Left ventricle myocardium inferior (tissue), 1 donor: ENCODE data around the gene LRRTM3. TPM values are rescaled to one million over a fixed set of nuclear protein-coding genes. Genes with fewer than 3 reads are reported as not detected.
A peak's percentile ranks its signal among the peaks of the same experiment; 100 is the strongest.

Experiments
- DNase-seq: peaks from one replicate; pipeline ENCODE4 v3.0.0-alpha.2; 2020
- H3K27ac ChIP-seq: fragments of 200-600 bp; replicated peaks from 2 replicates; pipeline ENCODE4 v1.8.0; 2021
- H3K27me3 ChIP-seq: fragments of 200-600 bp; 2 replicates; pipeline ENCODE4 v1.8.0; 2021; ENCODE audit warnings: low read depth
- H3K36me3 ChIP-seq: fragments of 200-600 bp; 2 replicates; pipeline ENCODE4 v1.8.0; 2021
- H3K4me1 ChIP-seq: fragments of 200-600 bp; 2 replicates; pipeline ENCODE4 v1.8.0; 2021
- H3K4me3 ChIP-seq: fragments of 200-600 bp; 2 replicates; pipeline ENCODE4 v1.8.0; 2021; ENCODE audit warnings: mild to moderate bottlenecking, moderate library complexity
- H3K9me3 ChIP-seq: fragments of 200-600 bp; replicated peaks from 2 replicates; pipeline ENCODE4 v1.8.0; 2021
- intact Hi-C: fragments of 100-400 bp; cut with micrococcal nuclease; formaldehyde crosslinking; loops from one replicate; pipeline ENCODE4 v1.11.0; 2022
- total RNA-seq: library from RNA; stranded (reverse); fragmentation: NEBNext Ultra II Directional; extraction: Animal tissue kit (Norgen Biotek cat#: 25700); gene quantifications from one replicate; pipeline ENCODE4 v1.2.1, GENCODE V29; 2021
- TF ChIP-seq, protein P1 (sequence below): fragments of 200-600 bp; IDR thresholded peaks from 2 replicates; pipeline ENCODE4 v1.8.0; 2021; ENCODE audit warnings: antibody characterized with exemption, mild to moderate bottlenecking, borderline replicate concordance
- donor health status: DM: no; HTN: yes; CAD: no; lungs with severe emphysema.

Gene LRRTM3
- total RNA-seq, 1 donor from 2014 or later, result not detected

DNA sequence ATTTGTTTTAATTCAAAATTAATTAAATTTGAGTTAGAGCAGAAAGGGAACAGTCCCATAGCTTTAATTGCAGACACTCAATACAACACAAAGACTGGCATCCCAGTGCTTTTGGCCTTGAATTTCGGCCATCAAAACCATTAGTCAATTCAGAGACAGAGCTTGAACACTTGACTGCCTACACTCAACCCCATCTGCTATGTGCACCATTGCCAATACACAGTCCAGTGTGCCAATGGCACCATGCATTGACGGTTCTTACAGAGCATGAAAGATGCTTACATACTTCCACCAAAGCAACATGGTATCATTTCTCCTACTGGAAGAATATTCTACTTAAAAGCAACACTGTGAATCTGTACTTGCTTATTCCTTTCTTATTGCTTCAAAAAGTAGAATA is 43.6 kb upstream of the LRRTM3 start:
- Histone ChIP-seq H3K4me3 (no peak overlapping the region), H3K4me1 (peaks cover 44% of the 10 kb centered on the region), H3K27ac (peak overlapping the region; percentile 58), H3K36me3 (no peaks in the 10 kb centered on the region), H3K9me3 (no peaks in the 10 kb centered on the region), H3K27me3 (no peaks in the 10 kb centered on the region)
- TF ChIP-seq, protein P1, sequence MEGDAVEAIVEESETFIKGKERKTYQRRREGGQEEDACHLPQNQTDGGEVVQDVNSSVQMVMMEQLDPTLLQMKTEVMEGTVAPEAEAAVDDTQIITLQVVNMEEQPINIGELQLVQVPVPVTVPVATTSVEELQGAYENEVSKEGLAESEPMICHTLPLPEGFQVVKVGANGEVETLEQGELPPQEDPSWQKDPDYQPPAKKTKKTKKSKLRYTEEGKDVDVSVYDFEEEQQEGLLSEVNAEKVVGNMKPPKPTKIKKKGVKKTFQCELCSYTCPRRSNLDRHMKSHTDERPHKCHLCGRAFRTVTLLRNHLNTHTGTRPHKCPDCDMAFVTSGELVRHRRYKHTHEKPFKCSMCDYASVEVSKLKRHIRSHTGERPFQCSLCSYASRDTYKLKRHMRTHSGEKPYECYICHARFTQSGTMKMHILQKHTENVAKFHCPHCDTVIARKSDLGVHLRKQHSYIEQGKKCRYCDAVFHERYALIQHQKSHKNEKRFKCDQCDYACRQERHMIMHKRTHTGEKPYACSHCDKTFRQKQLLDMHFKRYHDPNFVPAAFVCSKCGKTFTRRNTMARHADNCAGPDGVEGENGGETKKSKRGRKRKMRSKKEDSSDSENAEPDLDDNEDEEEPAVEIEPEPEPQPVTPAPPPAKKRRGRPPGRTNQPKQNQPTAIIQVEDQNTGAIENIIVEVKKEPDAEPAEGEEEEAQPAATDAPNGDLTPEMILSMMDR, result no peak
- intact Hi-C loops, result no loop called here
- DNase-seq, result no peak

DNA sequence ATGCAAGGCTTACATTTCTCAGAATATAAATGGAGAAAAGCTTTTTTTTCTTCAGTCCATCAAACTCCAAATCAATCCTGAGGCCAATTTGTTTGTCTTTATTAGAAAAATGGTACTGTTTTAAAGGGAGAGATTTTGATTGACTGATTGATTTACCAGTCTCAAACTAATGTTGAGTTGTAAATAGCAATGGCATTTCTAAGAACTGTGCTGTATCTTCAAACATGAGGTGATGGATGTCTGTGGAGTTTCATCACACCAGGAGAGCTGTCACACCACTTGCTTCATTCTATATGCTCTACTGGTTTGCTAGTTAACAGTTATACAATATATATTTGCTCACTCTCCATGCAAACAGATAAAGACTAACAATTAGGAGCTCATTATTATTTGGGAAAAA is 39.0 kb upstream of the LRRTM3 start:
- Histone ChIP-seq H3K36me3 (no peaks in the 10 kb centered on the region), H3K27me3 (no peaks in the 10 kb centered on the region), H3K4me3 (no peak overlapping the region), H3K4me1 (peaks cover 14% of the 10 kb centered on the region), H3K9me3 (no peaks in the 10 kb centered on the region), H3K27ac (no peak overlapping the region)
- intact Hi-C loops, result no loop called here
- DNase-seq, result no peak
- TF ChIP-seq, protein P1, result no peak

DNA sequence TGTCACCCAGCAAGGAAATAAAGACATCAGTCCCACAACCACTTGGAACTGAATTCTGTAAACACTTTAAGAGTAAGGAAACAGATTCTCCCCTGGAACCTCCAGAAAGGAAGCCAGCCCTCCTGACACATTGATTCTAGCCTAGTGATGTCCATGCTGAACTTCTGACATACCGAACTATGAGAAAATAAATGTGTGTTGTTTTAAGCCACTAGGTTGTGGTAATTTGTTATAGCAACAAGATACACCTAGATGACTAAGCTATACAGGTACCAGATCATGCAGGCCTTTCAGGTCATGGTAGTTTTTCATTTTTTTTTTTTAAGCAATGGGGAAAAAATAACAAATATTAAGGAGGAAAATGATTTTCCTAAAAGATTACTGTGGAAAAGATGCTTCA is 37.6 kb upstream of the LRRTM3 start:
- H3K4me3 ChIP-seq, result no peak overlapping the region
- H3K27ac ChIP-seq, result no peak overlapping the region
- intact Hi-C loops, result no loop called here
- no peaks in the 10 kb centered on the region for H3K9me3 ChIP-seq
- H3K27me3 ChIP-seq, result no peaks in the 10 kb centered on the region
- no peaks in the 10 kb centered on the region for H3K36me3 ChIP-seq
- peaks cover 1% of the 10 kb centered on the region for H3K4me1 ChIP-seq
- DNase-seq, result no peak
- TF ChIP-seq, protein P1, result no peak

DNA sequence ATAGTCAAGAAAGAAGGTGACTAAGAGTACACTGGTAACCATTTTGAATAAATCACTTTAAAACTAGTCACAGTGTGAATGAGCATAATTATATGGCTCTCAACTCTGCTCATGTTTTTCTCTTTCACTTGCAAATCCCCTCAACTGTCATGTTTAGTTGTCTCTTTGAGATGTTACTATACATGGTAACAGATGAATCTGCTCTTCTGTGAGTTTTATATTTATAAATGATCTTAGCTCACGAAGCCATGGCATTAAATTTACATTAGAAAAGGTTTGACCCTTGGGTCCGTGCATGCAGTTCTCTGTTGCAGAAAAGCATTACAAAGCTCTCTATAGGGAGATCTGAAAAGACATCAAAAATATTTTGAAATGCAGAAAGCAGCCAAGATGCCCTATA is 33.0 kb upstream of the LRRTM3 start:
- Histone ChIP-seq H3K4me1 (no peaks in the 10 kb centered on the region), H3K27ac (no peak overlapping the region), H3K36me3 (no peaks in the 10 kb centered on the region), H3K4me3 (no peak overlapping the region), H3K27me3 (no peaks in the 10 kb centered on the region), H3K9me3 (peaks cover 3% of the 10 kb centered on the region)
- intact Hi-C loops, result no loop called here
- TF ChIP-seq, protein P1, result no peak
- no peak for DNase-seq

DNA sequence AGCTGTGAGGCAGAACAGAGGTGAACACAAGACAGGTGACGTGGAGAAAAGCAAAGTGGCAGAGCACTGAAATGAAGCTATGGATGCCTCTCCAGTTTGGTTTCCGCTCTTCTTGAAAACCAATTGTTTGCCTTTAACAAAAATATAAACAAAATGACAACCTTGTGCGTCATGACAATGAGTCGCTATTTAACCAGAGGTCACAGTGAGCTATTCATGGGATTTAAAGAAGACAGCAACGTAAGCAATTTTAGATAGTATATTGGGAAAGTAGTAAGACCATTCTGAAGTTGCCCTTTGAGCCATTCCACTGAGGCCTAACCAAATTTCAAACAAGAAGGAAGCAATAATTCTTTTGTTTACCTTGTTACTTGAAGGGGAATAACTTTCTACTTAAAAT is 15.2 kb upstream of the LRRTM3 start:
- intact Hi-C loops, result no loop called here
- no peaks in the 10 kb centered on the region for H3K27me3 ChIP-seq
- H3K27ac ChIP-seq, result no peak overlapping the region
- H3K4me3 ChIP-seq, result no peak overlapping the region
- TF ChIP-seq, protein P1, result no peak
- H3K36me3 ChIP-seq, result no peaks in the 10 kb centered on the region
- H3K4me1 ChIP-seq, result no peaks in the 10 kb centered on the region
- DNase-seq, result no peak
- H3K9me3 ChIP-seq, result no peaks in the 10 kb centered on the region

DNA sequence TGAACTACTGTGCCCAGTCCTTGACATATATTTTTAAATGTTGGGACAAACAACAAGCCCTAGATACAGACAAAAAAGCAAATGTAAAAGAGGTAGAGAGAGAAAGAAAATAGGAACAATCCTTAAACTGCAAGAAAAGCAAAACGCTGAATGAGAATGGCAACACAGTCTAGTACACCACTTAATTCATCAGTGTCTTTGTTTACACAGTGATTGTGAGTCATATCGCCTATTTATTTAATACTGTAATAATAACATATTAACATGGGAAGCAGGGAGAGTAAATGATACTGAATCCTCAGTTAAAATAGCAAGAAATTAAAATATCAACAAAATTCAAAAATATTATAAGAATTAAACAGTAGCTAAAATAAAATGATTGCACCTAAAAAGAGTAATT is 9.8 kb upstream of the LRRTM3 start:
- no peaks in the 10 kb centered on the region for H3K4me1 ChIP-seq
- H3K36me3 ChIP-seq, result no peaks in the 10 kb centered on the region
- TF ChIP-seq, protein P1, result no peak
- no peak overlapping the region for H3K27ac ChIP-seq
- DNase-seq, result no peak
- H3K27me3 ChIP-seq, result no peaks in the 10 kb centered on the region
- intact Hi-C loops, result no loop called here
- no peaks in the 10 kb centered on the region for H3K9me3 ChIP-seq
- no peak overlapping the region for H3K4me3 ChIP-seq
